ENCODE data around the gene SYS1.

SYS1 gene

GRCh38 chr20:45377269-45377668, 14.3 kb downstream of the SYS1 start:
- H3K36me3 ChIP-seq (ENCODE audit: low read depth), result no peaks in the 10 kb centered on the region
- no peak for DNase-seq (ENCODE audit: low spot score)
- no peaks in the 10 kb centered on the region for H3K27me3 ChIP-seq (ENCODE audit: insufficient read depth, poor library complexity, severe bottlenecking)
- H3K4me1 ChIP-seq (ENCODE audit: insufficient read depth, poor library complexity, severe bottlenecking), result no peaks in the 10 kb centered on the region
- ATAC-seq (ENCODE audit: low read depth), result no peak
- no peak for TF ChIP-seq CTCF (IDR thresholded peaks at IDR 0.05; ENCODE audit: poor library complexity, severe bottlenecking)
- no peak overlapping the region for H3K27ac ChIP-seq (ENCODE audit: poor library complexity, severe bottlenecking)
- no peaks in the 10 kb centered on the region for H3K9me3 ChIP-seq (ENCODE audit: severe bottlenecking)
- no peak overlapping the region for H3K4me3 ChIP-seq (ENCODE audit: severe bottlenecking)

GRCh38 chr20:45378191-45378590, 15.2 kb downstream of the SYS1 start, which contains the start of gene TP53TG5:
Gene TP53TG5 (minus strand): TSS chr20:45378325. CDS start chr20:45378236, 89 bp downstream.
- H3K27me3 ChIP-seq (ENCODE audit: insufficient read depth, poor library complexity, severe bottlenecking), result no peaks in the 10 kb centered on the region
- H3K9me3 ChIP-seq (ENCODE audit: severe bottlenecking), result no peaks in the 10 kb centered on the region
- no peaks in the 10 kb centered on the region for H3K36me3 ChIP-seq (ENCODE audit: low read depth)
- no peak within 1 kb of the TSS for H3K4me3 ChIP-seq (ENCODE audit: severe bottlenecking)
- ATAC-seq (ENCODE audit: low read depth) (no peak), DNase-seq (ENCODE audit: low spot score) (no peak)
- TF ChIP-seq CTCF (IDR thresholded peaks at IDR 0.05; ENCODE audit: poor library complexity, severe bottlenecking), result no peak
- peaks cover 1% of the 10 kb centered on the region for H3K4me1 ChIP-seq (ENCODE audit: insufficient read depth, poor library complexity, severe bottlenecking)
- no peak within 1 kb of the TSS for H3K27ac ChIP-seq (ENCODE audit: poor library complexity, severe bottlenecking)

GRCh38 chr20:45387274-45387673, 24.3 kb downstream of the SYS1 start:
- no peaks in the 10 kb centered on the region for H3K36me3 ChIP-seq (ENCODE audit: low read depth)
- DNase-seq (ENCODE audit: low spot score) (no peak), ATAC-seq (ENCODE audit: low read depth) (no peak)
- peaks cover 3% of the 10 kb centered on the region for H3K4me1 ChIP-seq (ENCODE audit: insufficient read depth, poor library complexity, severe bottlenecking)
- no peaks in the 10 kb centered on the region for H3K27me3 ChIP-seq (ENCODE audit: insufficient read depth, poor library complexity, severe bottlenecking)
- no peaks in the 10 kb centered on the region for H3K9me3 ChIP-seq (ENCODE audit: severe bottlenecking)
- no peak overlapping the region for H3K4me3 ChIP-seq (ENCODE audit: severe bottlenecking)
- TF ChIP-seq CTCF (IDR thresholded peaks at IDR 0.05; ENCODE audit: poor library complexity, severe bottlenecking), result no peak
- H3K27ac ChIP-seq (ENCODE audit: poor library complexity, severe bottlenecking), result no peak overlapping the region

- Histone ChIP-seq H3K4me3 (ENCODE audit: severe bottlenecking) (no peak overlapping the region), H3K9me3 (ENCODE audit: severe bottlenecking) (no peaks in the 10 kb centered on the region), H3K4me1 (ENCODE audit: insufficient read depth, poor library complexity, severe bottlenecking) (no peaks in the 10 kb centered on the region), H3K36me3 (ENCODE audit: low read depth) (no peaks in the 10 kb centered on the region), H3K27ac (ENCODE audit: poor library complexity, severe bottlenecking) (no peak overlapping the region), H3K27me3 (ENCODE audit: insufficient read depth, poor library complexity, severe bottlenecking) (no peaks in the 10 kb centered on the region)
- no peak for ATAC-seq (ENCODE audit: low read depth)
- DNase-seq (ENCODE audit: low spot score), result no peak
- TF ChIP-seq CTCF (IDR thresholded peaks at IDR 0.05; ENCODE audit: poor library complexity, severe bottlenecking), result no peak
These were observed 28.0 kb downstream of the SYS1 start for GRCh38 chr20:45390931-45391330.

- H3K4me1 ChIP-seq (ENCODE audit: insufficient read depth, poor library complexity, severe bottlenecking), result no peaks in the 10 kb centered on the region
- H3K36me3 ChIP-seq (ENCODE audit: low read depth), result no peaks in the 10 kb centered on the region
- ATAC-seq (ENCODE audit: low read depth), result no peak
- TF ChIP-seq CTCF (IDR thresholded peaks at IDR 0.05; ENCODE audit: poor library complexity, severe bottlenecking), result no peak
- no peak overlapping the region for H3K4me3 ChIP-seq (ENCODE audit: severe bottlenecking)
- no peaks in the 10 kb centered on the region for H3K9me3 ChIP-seq (ENCODE audit: severe bottlenecking)
- no peak for DNase-seq (ENCODE audit: low spot score)
- no peaks in the 10 kb centered on the region for H3K27me3 ChIP-seq (ENCODE audit: insufficient read depth, poor library complexity, severe bottlenecking)
- no peak overlapping the region for H3K27ac ChIP-seq (ENCODE audit: poor library complexity, severe bottlenecking)
These were observed 28.6 kb downstream of the SYS1 start for GRCh38 chr20:45391559-45391958.

Measured in RWPE2 (cell line).